Lung (tissue), 12 donors: ENCODE measurements around the gene PSRC1. TPM values are rescaled to one million over a fixed set of nuclear protein-coding genes. Genes with fewer than 3 reads are reported as not detected.

Source experiments
- ATAC-seq: fragments of 200-7000 bp; cut with Tn5 transposase; one replicate; pipeline ENCODE4 v1.9.1; 2020; ENCODE audit warnings: moderate number of reproducible peaks; ENCODE audit not compliant: insufficient read depth, low FRiP score
- DNase-seq, 3 donors: peaks; one replicate each; pipeline ENCODE4 v3.0.0-alpha.2; 2013 to 2017
- H3K27ac ChIP-seq, 2 donors: one replicate each; pipeline ENCODE4 v1.5.1; 2013; ENCODE audit warnings: mild to moderate bottlenecking in 2 of 2, moderate library complexity in 2 of 2, control low read depth in 1 of 2, inconsistent platforms in 1 of 2, low read depth in 1 of 2, low read length in 1 of 2
- H3K27me3 ChIP-seq, 3 donors: one replicate each; pipeline ENCODE4 v1.5.1; 2013; ENCODE audit warnings: low read length in 2 of 3; ENCODE audit not compliant: control insufficient read depth in 3 of 3, insufficient read depth in 3 of 3
- H3K36me3 ChIP-seq, 4 donors: one replicate each; pipeline ENCODE4 v1.5.1; 2013; ENCODE audit warnings: low read length in 4 of 4, mild to moderate bottlenecking in 1 of 4, moderate library complexity in 1 of 4; ENCODE audit not compliant: control insufficient read depth in 4 of 4, insufficient read depth in 4 of 4
- H3K4me1 ChIP-seq, 5 donors: one replicate each; pipeline ENCODE4 v1.5.1; 2013; ENCODE audit warnings: low read length in 5 of 5, mild to moderate bottlenecking in 2 of 5, moderate library complexity in 1 of 5; ENCODE audit not compliant: control insufficient read depth in 5 of 5, insufficient read depth in 5 of 5
- H3K4me3 ChIP-seq: one replicate; pipeline ENCODE4 v1.5.1; 2013; ENCODE audit warnings: mild to moderate bottlenecking, control low read depth, moderate library complexity
- H3K9ac ChIP-seq, 2 donors: one replicate each; pipeline ENCODE4 v1.5.1; 2013; ENCODE audit warnings: low read length in 2 of 2, control low read depth in 1 of 2; ENCODE audit not compliant: insufficient read depth in 1 of 2
- H3K9me3 ChIP-seq, 4 donors: one replicate each; pipeline ENCODE4 v1.5.1; 2013; ENCODE audit warnings: low read length in 3 of 4, mild to moderate bottlenecking in 1 of 4, moderate library complexity in 1 of 4; ENCODE audit not compliant: control insufficient read depth in 4 of 4, insufficient read depth in 3 of 4
- CTCF ChIP-seq: IDR thresholded peaks from 2 replicates; pipeline ENCODE4 v1.5.1; 2012; ENCODE audit warnings: mild to moderate bottlenecking; ENCODE audit errors: control extremely low read depth, extremely low read depth
- WGBS, 2 donors: extraction: QIAGEN DNeasy Blood & Tissue Kit; methylation state at CpG; one replicate each; pipeline ENCODE4 v1.1.7; 2013; 5-methylcytosine and 5-hydroxymethylcytosine counted together
- polyA plus RNA-seq, 2 donors: library from polyadenylated mRNA; stranded (reverse); fragments of 200-250 nt; gene quantifications; one replicate each; pipeline ENCODE4 v1.2.1, GENCODE V29; 2013
- total RNA-seq, 2 donors: library from RNA; depleted of rRNA in 1 of 2; stranded (reverse); fragments of >200 nt in 1 of 2; gene quantifications; one replicate each; pipeline ENCODE4 v1.2.1, GENCODE V29; 2014 to 2021
- donor health status: control.
- donor health status: control.
- donor health status: Bipolar disorder and iron deficiency.
- donor health status: healthy.
- donor health status: DM: yes; HTN: yes; CAD: no.

PSRC1 gene
- total and polyA plus RNA-seq, 4 donors, result 2.7 to 4.9 (median 4.8) TPM

- Histone ChIP-seq H3K27me3 (no peaks in the 10 kb centered on the region), H3K9me3 (no peaks in the 10 kb centered on the region), H3K4me1 (peaks cover 0 to 49% (median 5%) of the 10 kb centered on the region in 5 donors), H3K27ac (peak overlapping the region in 1 of 2 donors; percentile 62), H3K9ac (peak overlapping the region in 1 of 2 donors; percentile 32), H3K4me3 (peak overlapping the region; percentile 4), H3K36me3 (peaks cover 0 to 5% (median 5%) of the 10 kb centered on the region in 4 donors)
- WGBS, 2 donors, result 43 to 64% methylated on average over 23 to 24 of the region's 24 CpGs
- ATAC-seq, result peak; percentile 78
- peak; percentile 55 to 78 (median 75) for DNase-seq
- TF ChIP-seq CTCF, result no peak
These were observed 8.1 kb downstream of the PSRC1 start for GRCh38 chr1:109274533-109275476.

GRCh38 chr1:109273570-109274288 is 9.2 kb downstream of the PSRC1 start:
- Histone ChIP-seq H3K4me3 (peak overlapping the region; percentile 2), H3K27ac (peak overlapping the region in 1 of 2 donors; percentile 78), H3K4me1 (peaks cover 0 to 49% (median 5%) of the 10 kb centered on the region in 5 donors), H3K36me3 (peaks cover 0 to 4% (median 3%) of the 10 kb centered on the region in 4 donors), H3K9me3 (no peaks in the 10 kb centered on the region), H3K9ac (peak overlapping the region in 1 of 2 donors; percentile 32), H3K27me3 (no peaks in the 10 kb centered on the region)
- ATAC-seq (no peak), DNase-seq (no peak)
- 58% methylated on average over 30 of the region's 30 CpGs for WGBS, 2 donors
- no peak for TF ChIP-seq CTCF

GRCh38 chr1:109272831-109273547 is 10.0 kb downstream of the PSRC1 start:
- Histone ChIP-seq H3K4me1 (peaks cover 0 to 49% (median 5%) of the 10 kb centered on the region in 5 donors), H3K27me3 (no peaks in the 10 kb centered on the region), H3K4me3 (peak overlapping the region; percentile 2), H3K9me3 (no peaks in the 10 kb centered on the region), H3K36me3 (peaks cover 0 to 4% (median under 1%) of the 10 kb centered on the region in 4 donors), H3K27ac (peak overlapping the region in 1 of 2 donors; percentile 78), H3K9ac (no peak overlapping the region)
- 79 to 93% methylated on average over 16 of the region's 16 CpGs for WGBS, 2 donors
- ATAC-seq (no peak), DNase-seq (no peak)
- no peak for TF ChIP-seq CTCF
